AG09319 (cell line): Measurements from ENCODE around the gene SLC1A3.

Experiments
- DNase-seq: peaks from one replicate; pipeline ENCODE4 v3.0.0-alpha.2; 2010; ENCODE audit warnings: low read depth; ENCODE audit errors: extremely low read depth
- TF ChIP-seq, protein P1 (sequence below): IDR thresholded peaks from 2 replicates; pipeline ENCODE4 v1.5.1; 2011; ENCODE audit warnings: low read depth, mild to moderate bottlenecking, inconsistent platforms, low read length, moderate library complexity

The SLC1A3 gene

DNA sequence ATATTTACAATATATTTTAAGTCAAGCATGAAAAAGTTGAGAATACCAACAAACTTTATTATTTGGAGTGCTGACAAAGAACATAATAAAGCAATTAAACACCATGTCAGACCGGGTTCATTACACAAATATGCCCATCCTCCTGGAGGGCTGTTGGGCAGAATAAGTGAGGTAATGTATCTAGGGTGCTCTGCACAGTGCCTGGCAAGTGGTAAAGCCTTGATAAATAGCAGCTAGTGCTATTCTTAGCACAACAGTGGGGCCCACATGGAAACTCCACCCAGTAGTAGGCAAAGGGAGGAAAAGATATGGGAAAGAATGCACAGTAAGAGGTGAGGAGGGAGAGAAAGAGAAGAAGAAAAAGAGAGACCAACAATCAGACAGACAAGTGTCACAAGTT lies 97.7 kb downstream of the SLC1A3 start:
- DNase-seq, result no peak
- TF ChIP-seq, protein P1, sequence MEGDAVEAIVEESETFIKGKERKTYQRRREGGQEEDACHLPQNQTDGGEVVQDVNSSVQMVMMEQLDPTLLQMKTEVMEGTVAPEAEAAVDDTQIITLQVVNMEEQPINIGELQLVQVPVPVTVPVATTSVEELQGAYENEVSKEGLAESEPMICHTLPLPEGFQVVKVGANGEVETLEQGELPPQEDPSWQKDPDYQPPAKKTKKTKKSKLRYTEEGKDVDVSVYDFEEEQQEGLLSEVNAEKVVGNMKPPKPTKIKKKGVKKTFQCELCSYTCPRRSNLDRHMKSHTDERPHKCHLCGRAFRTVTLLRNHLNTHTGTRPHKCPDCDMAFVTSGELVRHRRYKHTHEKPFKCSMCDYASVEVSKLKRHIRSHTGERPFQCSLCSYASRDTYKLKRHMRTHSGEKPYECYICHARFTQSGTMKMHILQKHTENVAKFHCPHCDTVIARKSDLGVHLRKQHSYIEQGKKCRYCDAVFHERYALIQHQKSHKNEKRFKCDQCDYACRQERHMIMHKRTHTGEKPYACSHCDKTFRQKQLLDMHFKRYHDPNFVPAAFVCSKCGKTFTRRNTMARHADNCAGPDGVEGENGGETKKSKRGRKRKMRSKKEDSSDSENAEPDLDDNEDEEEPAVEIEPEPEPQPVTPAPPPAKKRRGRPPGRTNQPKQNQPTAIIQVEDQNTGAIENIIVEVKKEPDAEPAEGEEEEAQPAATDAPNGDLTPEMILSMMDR, result no peak

DNA sequence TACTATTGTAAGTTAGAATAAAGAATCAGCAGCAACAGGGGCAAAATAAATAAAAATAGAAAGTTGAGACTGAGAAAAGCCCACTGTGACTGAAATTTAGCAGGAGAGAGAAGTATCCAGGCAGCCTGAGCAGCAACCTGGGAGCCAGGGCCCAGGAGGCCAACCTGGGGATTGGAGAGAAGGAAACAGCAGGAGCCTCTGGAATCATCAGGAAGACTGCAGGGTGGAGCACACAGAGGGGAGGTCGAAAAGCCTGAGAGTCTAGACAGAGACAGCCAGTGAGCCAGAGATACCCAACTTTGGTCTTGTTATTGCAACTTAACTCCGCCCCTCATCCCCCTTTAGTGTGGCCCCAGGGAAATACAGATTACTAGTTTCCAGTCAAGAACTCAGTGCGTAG lies 98.6 kb downstream of the SLC1A3 start:
- no peak for DNase-seq
- TF ChIP-seq, protein P1, result no peak

DNA sequence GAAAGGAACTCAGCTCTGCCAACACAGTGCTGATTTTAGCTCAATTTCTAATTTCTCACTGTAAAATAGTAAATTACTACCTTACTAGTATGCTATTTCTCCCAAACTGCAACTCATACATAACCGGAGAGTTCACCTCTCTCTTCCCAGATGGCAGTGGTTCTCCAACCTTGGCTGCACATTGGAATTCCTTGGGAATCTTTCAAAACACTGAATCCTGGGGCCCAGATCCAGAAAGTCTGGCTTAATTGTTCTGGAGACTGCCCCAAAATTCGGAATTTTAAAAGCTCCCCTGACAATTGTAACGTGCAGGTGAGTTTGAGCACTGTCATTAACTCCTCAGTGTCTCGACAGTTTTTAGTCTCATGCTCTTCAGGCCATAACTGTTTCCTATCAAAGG lies 100.3 kb downstream of the SLC1A3 start:
- TF ChIP-seq, protein P1, result no peak
- DNase-seq, result no peak

DNA sequence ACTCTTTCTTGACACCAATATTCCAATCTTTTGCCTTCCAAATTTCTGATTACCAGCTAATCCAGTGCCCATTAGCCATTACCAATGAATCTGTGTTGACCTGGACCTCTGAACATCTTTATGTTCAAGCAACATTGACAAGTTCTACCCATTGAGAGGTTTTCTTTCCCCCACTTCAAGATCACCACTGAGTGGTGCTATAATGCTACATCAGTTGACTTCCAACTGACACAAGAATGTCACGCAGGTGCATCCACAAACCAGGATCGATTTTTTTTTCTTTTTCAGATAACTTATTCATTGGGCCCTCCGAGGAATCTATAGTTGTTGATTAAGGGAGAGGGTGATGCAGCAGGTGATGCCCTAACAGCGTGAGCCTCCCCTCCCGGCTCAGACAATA lies 102.6 kb downstream of the SLC1A3 start:
- no peak for DNase-seq
- TF ChIP-seq, protein P1, result no peak

DNA sequence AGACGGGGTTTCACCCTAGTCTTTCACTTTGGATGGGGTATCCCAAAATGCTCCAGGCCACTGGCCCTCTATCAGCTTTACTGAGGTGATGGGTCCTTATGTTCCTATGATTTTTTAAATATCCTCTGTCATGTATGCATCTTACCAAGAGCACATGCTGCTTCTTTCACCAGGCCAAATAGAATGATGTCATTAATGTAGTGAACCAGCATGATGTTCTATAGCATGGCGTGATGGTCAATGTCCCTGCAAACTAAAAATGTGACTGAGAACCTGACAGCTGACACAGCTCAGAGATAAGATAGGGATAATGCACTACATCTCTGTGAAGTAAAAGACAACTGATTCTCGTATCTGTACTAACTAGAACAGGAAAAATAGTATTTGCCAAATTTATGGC lies 103.6 kb downstream of the SLC1A3 start:
- TF ChIP-seq, protein P1, result no peak
- DNase-seq, result no peak

DNA sequence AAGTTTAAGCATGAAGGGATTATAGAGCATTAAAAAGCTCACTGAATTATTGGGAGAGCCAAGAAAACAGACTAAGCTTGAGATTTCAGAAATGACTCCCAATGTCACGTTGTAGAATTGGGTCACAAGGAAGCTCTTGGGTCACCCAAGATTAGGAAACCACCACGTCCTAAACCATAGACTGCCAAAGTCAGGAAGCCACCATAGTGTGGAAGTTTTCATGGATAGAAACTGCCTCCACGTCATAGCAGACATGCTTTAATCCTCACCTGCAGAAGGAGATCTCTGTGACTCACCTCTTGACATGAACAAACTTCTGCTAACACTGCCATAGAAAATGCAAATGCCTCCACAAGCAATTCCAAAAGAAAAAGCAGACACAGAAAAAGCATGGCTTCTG lies 106.3 kb downstream of the SLC1A3 start:
- TF ChIP-seq, protein P1, result no peak
- no peak for DNase-seq

DNA sequence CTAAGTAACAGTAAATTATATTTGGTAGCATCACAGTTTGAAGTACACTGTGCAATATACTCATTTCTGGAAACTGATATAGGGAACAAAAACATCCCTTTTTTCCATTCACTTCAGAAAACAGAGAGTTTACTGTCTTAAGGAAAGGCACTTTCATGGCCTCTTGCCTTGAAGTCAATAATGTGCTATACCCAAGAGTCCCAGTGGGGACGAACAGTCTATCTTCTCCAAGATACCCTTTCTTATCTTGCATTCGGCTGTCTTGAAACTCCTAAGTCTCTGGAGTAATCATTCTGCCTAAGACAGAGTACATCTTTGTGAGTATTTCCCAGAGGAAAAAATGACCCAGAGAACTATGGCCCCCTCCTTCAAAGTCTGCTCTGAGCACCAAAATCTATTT lies 107.1 kb downstream of the SLC1A3 start:
- no peak for DNase-seq
- TF ChIP-seq, protein P1, result no peak
